HepG2 (cell line): ENCODE measurements around the gene WNT7B. TPM values are rescaled to one million over a fixed set of nuclear protein-coding genes. Genes with fewer than 3 reads are reported as not detected.

Experiments used
- ATAC-seq: fragments of 200-7000 bp; cut with Tn5 transposase; 3 replicates; pipeline ENCODE4 v1.9.1; 2020; ENCODE audit warnings: mild to moderate bottlenecking, moderate library complexity
- BruUV-seq: library from RNA; stranded (reverse); fragments of 400-500 nt; replicated peaks from 2 replicates; lab custom pipeline; 2021; lab: Mats Ljungman, UMichigan
- CTCF ChIA-PET: fragments of 300-600 bp; formaldehyde crosslinking; extraction: SDS; loops from one replicate; lab custom pipeline; 2021; ENCODE audit warnings: low total read pairs, inconsistent platforms, low intra/inter-chr PET ratio; lab: Yijun Ruan, JAX
- POLR2A ChIA-PET: fragments of 350-600 bp; sonication (Branson Sonifier 250); formaldehyde crosslinking; loops from one replicate; lab custom pipeline; 2020; ENCODE audit warnings: antibody characterized with exemption, inconsistent platforms; lab: Yijun Ruan, JAX
- DNase-seq: peaks from one replicate; pipeline ENCODE4 v3.0.0-alpha.2; 2015; ENCODE audit warnings: low spot score
- FAIRE-seq: peaks from 3 replicates; lab custom pipeline; 2011; peaks lifted over from hg19 to GRCh38; lab: Jason Lieb, UNC
- H2AFZ ChIP-seq: one replicate; pipeline ENCODE4 v1.6.1; 2011; ENCODE audit warnings: low read length, inconsistent platforms
- H3K27ac ChIP-seq: fragments of 300-600 bp; 3 replicates; pipeline ENCODE4 v1.8.0; 2011; ENCODE audit warnings: mixed run types, mild to moderate bottlenecking, mixed read lengths, low read length, inconsistent platforms; ENCODE audit not compliant: insufficient read depth; ENCODE audit errors: extremely low read length
- H3K27me3 ChIP-seq, 2 experiments: fragments of 200-600 bp in 1 of 2; 2 replicates in 1 of 2; 3 replicates in 1 of 2; pipeline versions ENCODE4 v1.6.0 to v1.8.0; 2011; ENCODE audit warnings: low read length in 2 of 2, mild to moderate bottlenecking in 2 of 2, moderate library complexity in 2 of 2, inconsistent platforms in 1 of 2; ENCODE audit not compliant: insufficient read depth in 2 of 2, control insufficient read depth in 1 of 2
- H3K36me3 ChIP-seq, 2 experiments: fragments of 200-600 bp in 1 of 2; replicated peaks in 1 of 2; 2 replicates in 1 of 2; 3 replicates in 1 of 2; pipeline versions ENCODE4 v1.5.1 to v1.8.0; 2011; ENCODE audit warnings: low read length in 2 of 2, inconsistent platforms in 1 of 2; ENCODE audit not compliant: insufficient read depth in 2 of 2, control insufficient read depth in 1 of 2
- H3K4me1 ChIP-seq: 2 replicates; pipeline ENCODE4 v1.5.1; 2012; ENCODE audit warnings: low read length, inconsistent platforms; ENCODE audit not compliant: insufficient read depth
- H3K4me2 ChIP-seq: 2 replicates; pipeline ENCODE4 v1.6.0; 2011; ENCODE audit warnings: low read depth, low read length, inconsistent platforms
- H3K4me3 ChIP-seq, 3 experiments: fragments of 200-600 bp in 1 of 3; sonication (generic), shearing (Covaris generic) in 1 of 3; replicated peaks in 1 of 3; 2 replicates each; pipeline ENCODE4 v1.5.1; 2011 to 2016; ENCODE audit warnings: low read length in 3 of 3, inconsistent platforms in 2 of 3, low read depth in 2 of 3, mild to moderate bottlenecking in 2 of 3, control low read depth in 1 of 3, mixed read lengths in 1 of 3; ENCODE audit not compliant: insufficient read depth in 1 of 3
- H3K79me2 ChIP-seq: one replicate; pipeline ENCODE4 v1.6.1; 2011; ENCODE audit warnings: low read length, inconsistent platforms; ENCODE audit not compliant: insufficient read depth
- H3K9ac ChIP-seq: 2 replicates; pipeline ENCODE4 v1.6.0; 2011; ENCODE audit warnings: mild to moderate bottlenecking, low read depth, low read length, inconsistent platforms; ENCODE audit not compliant: insufficient read depth
- H3K9me3 ChIP-seq: 2 replicates; pipeline ENCODE4 v1.5.1; 2012; ENCODE audit warnings: mild to moderate bottlenecking, low read length
- H4K20me1 ChIP-seq: 2 replicates; pipeline ENCODE4 v1.6.0; 2011; ENCODE audit warnings: inconsistent platforms, mild to moderate bottlenecking, low read length, moderate library complexity; ENCODE audit not compliant: insufficient read depth
- CHD4 ChIP-seq: fragments of 200-600 bp; sonication (generic); IDR thresholded peaks from 2 replicates; pipeline ENCODE4 v1.7.0; 2017; ENCODE audit warnings: mild to moderate bottlenecking, low read length, borderline replicate concordance
- FOXA3 ChIP-seq: IDR thresholded peaks from 2 replicates; pipeline ENCODE4 v1.6.1; 2016; ENCODE audit warnings: missing genetic modification reagents, missing compliant biosample characterization
- GMEB2 ChIP-seq: IDR thresholded peaks from 2 replicates; pipeline ENCODE4 v1.6.1; 2016; ENCODE audit warnings: missing biosample characterization, missing genetic modification reagents, low read depth
- HDAC2 ChIP-seq: sonication (generic); formaldehyde crosslinking; IDR thresholded peaks from 2 replicates; pipeline ENCODE4 v1.4.0; 2020; ENCODE audit warnings: missing genetic modification reagents
- HOMEZ ChIP-seq: IDR thresholded peaks from 2 replicates; pipeline ENCODE4 v1.6.1; 2016; ENCODE audit warnings: low read depth
- NFIB ChIP-seq: sonication (generic); formaldehyde crosslinking; IDR thresholded peaks from 2 replicates; pipeline ENCODE4 v1.9.0; 2021; ENCODE audit warnings: missing genetic modification reagents, mild to moderate bottlenecking, borderline replicate concordance
- NR2F6 ChIP-seq, 2 experiments: IDR thresholded peaks; 2 replicates each; pipeline ENCODE4 v1.6.1; 2016; ENCODE audit warnings: antibody characterized with exemption in 1 of 2, mild to moderate bottlenecking in 1 of 2
- PHF21A ChIP-seq: sonication (generic); formaldehyde crosslinking; IDR thresholded peaks from 2 replicates; pipeline ENCODE4 v1.5.0; 2020; ENCODE audit warnings: mild to moderate bottlenecking, missing genetic modification reagents
- SMARCC2 ChIP-seq: fragments of 450-650 bp; IDR thresholded peaks from 2 replicates; pipeline ENCODE4 v1.6.1; 2017; ENCODE audit warnings: antibody characterized with exemption, mild to moderate bottlenecking
- SOX5 ChIP-seq: IDR thresholded peaks from 2 replicates; pipeline ENCODE4 v1.6.1; 2016; ENCODE audit warnings: borderline replicate concordance
- THAP11 ChIP-seq: IDR thresholded peaks from 2 replicates; pipeline ENCODE4 v1.6.1; 2016; ENCODE audit warnings: missing biosample characterization, missing genetic modification reagents
- U2AF2 ChIP-seq: fragments of 200-400 bp; formaldehyde crosslinking; IDR thresholded peaks from 2 replicates; pipeline ENCODE4 v1.6.1; 2017; ENCODE audit warnings: low read depth, mild to moderate bottlenecking, low read length
- ZBTB39 ChIP-seq: sonication (generic); formaldehyde crosslinking; IDR thresholded peaks from 2 replicates; pipeline ENCODE4 v1.5.0; 2020; ENCODE audit warnings: missing genetic modification reagents
- ZNF468 ChIP-seq: sonication (generic); formaldehyde crosslinking; IDR thresholded peaks from 2 replicates; pipeline ENCODE4 v1.8.0; 2022; ENCODE audit warnings: mild to moderate bottlenecking, moderate library complexity, missing genetic modification reagents
- ZNF543 ChIP-seq: sonication (generic); formaldehyde crosslinking; IDR thresholded peaks from 2 replicates; pipeline ENCODE4 v1.4.0; 2020; ENCODE audit warnings: mild to moderate bottlenecking, missing genetic modification reagents
- ZSCAN9 ChIP-seq: IDR thresholded peaks from 2 replicates; pipeline ENCODE4 v1.6.1; 2016; ENCODE audit warnings: borderline replicate concordance
- WGBS: methylation state at CpG from one replicate; pipeline ENCODE4 v1.1.6; 2017; ENCODE audit warnings: low lambda C conversion rate; 5-methylcytosine and 5-hydroxymethylcytosine counted together
- in situ Hi-C: cut with HindIII; loops from 2 replicates; pipeline ENCODE4 v1.10.0; 2017; ENCODE audit warnings: low pct_unique_long_range_greater_than_20kb; ENCODE audit not compliant: extremely low pct_ligation_motif_present
- intact Hi-C: fragments of 100-400 bp; cut with micrococcal nuclease; formaldehyde crosslinking; loops from one replicate; pipeline ENCODE4 v1.10.0; 2022; ENCODE audit not compliant: unreplicated experiment
- polyA plus RNA-seq, 8 experiments: library from polyadenylated mRNA; depleted of rRNA in 3 of 8; stranded (reverse) in 7 of 8; unstranded in 1 of 8; fragments of >200 nt; fragmentation: Illumina TruSeq in 4 of 8; extraction: Trizol in 4 of 8; gene quantifications; 2 replicates each; pipeline versions ENCODE4 v1.2.1 to v1.2.3, GENCODE V29; 2011 to 2016; ENCODE audit warnings: low read depth in 4 of 8, missing spikeins in 1 of 8, mixed read lengths in 1 of 8; ENCODE audit not compliant: insufficient read depth in 1 of 8
- total RNA-seq, 5 experiments: library from RNA; depleted of rRNA; stranded (reverse); fragments of >200 nt; fragmentation: Illumina TruSeq; extraction: Trizol; gene quantifications; 2 replicates each; pipeline ENCODE4 v1.2.3, GENCODE V29; 2016; ENCODE audit warnings: low read depth in 1 of 5

Gene WNT7B
- total and polyA plus RNA-seq, 2 of the 13 experiments (the other 11 are each of a cell fraction or from before 2014, with no cell fraction given), result 0.09 TPM; not detected in 1

GRCh38 chr22:45877651-45878050, 99.3 kb downstream of the WNT7B start (continued):
- TF ChIP-seq HOMEZ (CRISPR knock-in tag) (no peak), NFIB (CRISPR knock-in tag) (no peak), PHF21A (CRISPR knock-in tag) (no peak), ZSCAN9 (CRISPR knock-in tag) (no peak)

- no peak overlapping the region for H3K4me3 ChIP-seq
- no TSS peak for BruUV-seq
- FAIRE-seq, result no peak
- H4K20me1 ChIP-seq, result no peaks in the 10 kb centered on the region
- no peak for ATAC-seq
- no peak overlapping the region for H3K4me2 ChIP-seq
- no peaks in the 10 kb centered on the region for H3K36me3 ChIP-seq
- no peaks in the 10 kb centered on the region for H3K79me2 ChIP-seq
- 0 out of 2 replicates have a peak, but pooled peaks cover 8% of the 10 kb centered on the region for H3K4me1 ChIP-seq
- H3K27ac ChIP-seq, result no peak overlapping the region
- CTCF ChIA-PET, result no interaction called here
- in situ Hi-C loops (no loop called here), intact Hi-C loops (no loop called here)
- POLR2A ChIA-PET, result no interaction called here
- peaks cover 13 to 54% of the 10 kb centered on the region in 2 experiments for H3K27me3 ChIP-seq
- H2AFZ ChIP-seq, result no peak overlapping the region
- DNase-seq, result no peak
- H3K9ac ChIP-seq, result no peak overlapping the region
- no peaks in the 10 kb centered on the region for H3K9me3 ChIP-seq
- WGBS, result 0% methylated on average over 1 of the region's 3 CpGs
- TF ChIP-seq ZNF468, result no peak
- TF ChIP-seq FOXA3 (CRISPR knock-in tag), result no peak
- TF ChIP-seq GMEB2, result no peak
- no peak for TF ChIP-seq HDAC2 (CRISPR knock-in tag)
- TF ChIP-seq U2AF2, result no peak
- no peak for TF ChIP-seq THAP11 (CRISPR knock-in tag)
- TF ChIP-seq CHD4, result no peak
- no peak for TF ChIP-seq NR2F6 (IDR thresholded peaks at IDR 0.05)
- no peak for TF ChIP-seq NR2F6 (CRISPR knock-in tag; IDR thresholded peaks at IDR 0.05)
- TF ChIP-seq ZBTB39 (CRISPR knock-in tag), result no peak
- no peak for TF ChIP-seq SOX5 (CRISPR knock-in tag)
- TF ChIP-seq ZNF543 (CRISPR knock-in tag), result no peak
- TF ChIP-seq SMARCC2, result no peak
Measured at GRCh38 chr22:45877036-45877380, 100.0 kb downstream of the WNT7B start.
